ENCODE data around the gene CTXND1. TPM values are rescaled to one million over a fixed set of nuclear protein-coding genes. Genes with fewer than 3 reads are reported as not detected.

The CTXND1 gene
- polyA plus RNA-seq, 2 of the 4 experiments (the other 2 are of a cell fraction): not detected

GRCh38 chr15:80169768-80170357 is 82.2 kb downstream of the CTXND1 start:
- Histone ChIP-seq H3K4me3 (no peak overlapping the region), H3K4me2 (no peak overlapping the region), H3K27ac (no peak overlapping the region), H3K9me3 (no peaks in the 10 kb centered on the region), H3K4me1 (no peaks in the 10 kb centered on the region)
- POLR2A ChIA-PET: no interaction called here
- TF ChIP-seq TP53 (CRISPR knock-in tag; IDR thresholded peaks at IDR 0.05) (no peak), SMC3 (IDR thresholded peaks at IDR 0.05) (no peak), PBX3 (IDR thresholded peaks at IDR 0.05) (no peak), KDM5A (IDR thresholded peaks at IDR 0.05) (no peak), HOXB5 (CRISPR knock-in tag; IDR thresholded peaks at IDR 0.05) (no peak), ZSCAN20 (CRISPR knock-in tag; IDR thresholded peaks at IDR 0.05) (no peak), BHLHE40 (IDR thresholded peaks at IDR 0.05; ENCODE audit: low read depth, low read length) (no peak), MAFK (IDR thresholded peaks at IDR 0.05; ENCODE audit: partially characterized antibody) (no peak), CTCF (IDR thresholded peaks at IDR 0.05) (no peak), MAZ (IDR thresholded peaks at IDR 0.05; ENCODE audit: borderline replicate concordance, low read depth, low read length) (no peak), NR3C1 (IDR thresholded peaks at IDR 0.05) (no peak), MAX (IDR thresholded peaks at IDR 0.05) (no peak), GATA3 (IDR thresholded peaks at IDR 0.05; ENCODE audit: borderline replicate concordance) (no peak), CBX2 (IDR thresholded peaks at IDR 0.05; ENCODE audit: borderline replicate concordance, low read depth) (no peak), HEYL (CRISPR knock-in tag; IDR thresholded peaks at IDR 0.05) (no peak), REST (IDR thresholded peaks at IDR 0.05) (no peak), JUNB (IDR thresholded peaks at IDR 0.05) (no peak)
- ATAC-seq (no peak), FAIRE-seq (no peak), DNase-seq (ENCODE audit: low read depth in 1 of 2, low spot score in 1 of 2) (no peak)
- CTCF ChIA-PET: interaction anchor here (0.7 to 1.3 kb wide), 3 partner anchors 12 to 789 kb away, joined by 3 to 6 read pairs (median 3); no protein-coding TSS in a partner anchor
- WGBS (ENCODE audit: missing lambda C conversion rate): 91% methylated on average over 12 of the region's 12 CpGs

GRCh38 chr15:80168421-80168820 is 83.6 kb downstream of the CTXND1 start:
- TF ChIP-seq POLR2A (IDR thresholded peaks at IDR 0.05; ENCODE audit: low read length): no peak
- no peak for TF ChIP-seq HOXB5 (CRISPR knock-in tag; IDR thresholded peaks at IDR 0.05)
- no peak for TF ChIP-seq ELK1 (IDR thresholded peaks at IDR 0.05; ENCODE audit: low read depth, low read length)
- no peak for TF ChIP-seq KDM5A (IDR thresholded peaks at IDR 0.05)
- TF ChIP-seq NR3C1 (IDR thresholded peaks at IDR 0.05): no peak
- TF ChIP-seq HOXA7 (CRISPR knock-in tag; IDR thresholded peaks at IDR 0.05): no peak
- no peak for TF ChIP-seq RFX5 (IDR thresholded peaks at IDR 0.05)
- TF ChIP-seq RCOR1 (IDR thresholded peaks at IDR 0.05; ENCODE audit: low read depth, low read length): no peak
- no peak for TF ChIP-seq HMGXB4 (CRISPR knock-in tag; IDR thresholded peaks at IDR 0.05; ENCODE audit: borderline replicate concordance)
- no peak for TF ChIP-seq ZFP36 (IDR thresholded peaks at IDR 0.05; ENCODE audit: borderline replicate concordance, partially characterized antibody)
- no peak for TF ChIP-seq CBX2 (IDR thresholded peaks at IDR 0.05; ENCODE audit: borderline replicate concordance, low read depth)
- TF ChIP-seq ATOH8 (CRISPR knock-in tag; IDR thresholded peaks at IDR 0.05; ENCODE audit: low read depth): no peak
- WGBS (ENCODE audit: missing lambda C conversion rate): 83% methylated on average over 5 of the region's 5 CpGs
- Histone ChIP-seq H3K27ac (no peak overlapping the region), H3K4me3 (no peak overlapping the region), H3K9me3 (no peaks in the 10 kb centered on the region), H3K4me1 (no peaks in the 10 kb centered on the region), H3K4me2 (no peak overlapping the region)
- ChIA-PET POLR2A (no interaction called here), CTCF (interaction anchor here (0.7 to 1.1 kb wide), 2 partner anchors 11 to 144 kb away, joined by 4 to 5 read pairs; no protein-coding TSS in a partner anchor)
- DNase-seq (ENCODE audit: low read depth in 1 of 2, low spot score in 1 of 2): no peak
- ATAC-seq: no peak
- FAIRE-seq: no peak
